NCI-H82 treated with DMSO at 0.1 percent for 48 hours (cell line): ENCODE measurements around the gene ARG2.
"Not testable (repeated sequence)": the region's sequence is repeated elsewhere in the genome, so short reads cannot be mapped to it uniquely, and the experiment has no call there.

Source experiments
- DNase-seq: peaks from one replicate; lab custom pipeline; 2025; ENCODE audit not compliant: unreplicated experiment; lab: John Stamatoyannopoulos, UW

The ARG2 gene

GRCh38 chr14:67584978-67585377, 34.7 kb upstream of the ARG2 start:
- no peak for DNase-seq

GRCh38 chr14:67586369-67586768, 33.4 kb upstream of the ARG2 start:
- DNase-seq: no peak

- DNase-seq: no peak
Observed at GRCh38 chr14:67589204-67589770, 30.4 kb upstream of the ARG2 start.

- DNase-seq: not testable (repeated sequence)
Observed at GRCh38 chr14:67593650-67594049, 26.1 kb upstream of the ARG2 start.

- DNase-seq: no peak
Observed at GRCh38 chr14:67595392-67595791, 24.3 kb upstream of the ARG2 start.

- DNase-seq: peak; percentile 46
Observed at GRCh38 chr14:67599698-67600561, 19.8 kb upstream of the ARG2 start, which contains the start of gene PIGH. Gene PIGH (minus strand): TSS chr14:67600268. CDS start chr14:67600203, 65 bp downstream.

- not testable (repeated sequence) for DNase-seq
Observed at GRCh38 chr14:67600562-67600974, 19.2 kb upstream of the ARG2 start.

GRCh38 chr14:67602076-67602475, 17.6 kb upstream of the ARG2 start:
- no peak for DNase-seq

GRCh38 chr14:67602995-67603545, 16.6 kb upstream of the ARG2 start:
- DNase-seq: no peak

- no peak for DNase-seq
Observed at GRCh38 chr14:67607646-67608045, 12.1 kb upstream of the ARG2 start.

GRCh38 chr14:67609642-67610310, 9.9 kb upstream of the ARG2 start:
- DNase-seq: no peak

GRCh38 chr14:67610491-67610890, 9.2 kb upstream of the ARG2 start:
- no peak for DNase-seq

GRCh38 chr14:67618617-67619063, 1.1 kb upstream of the ARG2 start:
- DNase-seq: no peak

GRCh38 chr14:67620217-67620785, 581 bp downstream of the ARG2 start:
- no peak for DNase-seq

- no peak for DNase-seq
Observed at GRCh38 chr14:67622675-67623074, 3.0 kb downstream of the ARG2 start.

GRCh38 chr14:67623114-67623513, 3.4 kb downstream of the ARG2 start:
- no peak for DNase-seq

- DNase-seq: not testable (repeated sequence)
Observed at GRCh38 chr14:67626131-67626530, 6.4 kb downstream of the ARG2 start.

GRCh38 chr14:67627519-67627918, 7.8 kb downstream of the ARG2 start:
- DNase-seq: no peak

GRCh38 chr14:67630186-67630585, 10.5 kb downstream of the ARG2 start:
- no peak for DNase-seq

GRCh38 chr14:67630938-67631337, 11.2 kb downstream of the ARG2 start:
- no peak for DNase-seq

- no peak for DNase-seq
Observed at GRCh38 chr14:67633451-67634147, 13.9 kb downstream of the ARG2 start.
